HG03432 (cell line): ENCODE data around the gene MYH6.
"Not testable (repeated sequence)": the region's sequence is repeated elsewhere in the genome, so short reads cannot be mapped to it uniquely, and the experiment has no call there.

ENCODE experiments used
- ATAC-seq: cut with Tn5 transposase; IDR thresholded peaks from one replicate; pipeline ENCODE4 v1.9.1; 2021; ENCODE audit warnings: mild to moderate bottlenecking, moderate library complexity; ENCODE audit not compliant: unreplicated experiment

The MYH6 gene

GRCh38 chr14:23399591-23399990, 8.5 kb downstream of the MYH6 start:
- no peak for ATAC-seq

- ATAC-seq: no peak
Measured at GRCh38 chr14:23399136-23399535, 8.9 kb downstream of the MYH6 start.

GRCh38 chr14:23398348-23398747, 9.7 kb downstream of the MYH6 start:
- no peak for ATAC-seq

GRCh38 chr14:23396781-23397407, 11.2 kb downstream of the MYH6 start:
- no peak for ATAC-seq

- no peak for ATAC-seq
Measured at GRCh38 chr14:23396126-23396525, 11.9 kb downstream of the MYH6 start.

- ATAC-seq: no peak
Measured at GRCh38 chr14:23392613-23393012, 15.5 kb downstream of the MYH6 start.

- ATAC-seq: not testable (repeated sequence)
Measured at GRCh38 chr14:23389871-23390270, 18.2 kb downstream of the MYH6 start.

- ATAC-seq: no peak
Measured at GRCh38 chr14:23389396-23389795, 18.7 kb downstream of the MYH6 start.

GRCh38 chr14:23388996-23389395, 19.1 kb downstream of the MYH6 start:
- no peak for ATAC-seq

GRCh38 chr14:23387916-23388882, 19.9 kb downstream of the MYH6 start:
- ATAC-seq: no peak

GRCh38 chr14:23386999-23387398, 21.1 kb downstream of the MYH6 start:
- ATAC-seq: no peak

- not testable (repeated sequence) for ATAC-seq
Measured at GRCh38 chr14:23386266-23386657, 21.8 kb downstream of the MYH6 start.

- no peak for ATAC-seq
Measured at GRCh38 chr14:23385642-23386265, 22.3 kb downstream of the MYH6 start.

GRCh38 chr14:23385244-23385641, 22.8 kb downstream of the MYH6 start:
- ATAC-seq: no peak

- no peak for ATAC-seq
Measured at GRCh38 chr14:23384364-23385080, 23.6 kb downstream of the MYH6 start.

- ATAC-seq: no peak
Measured at GRCh38 chr14:23382731-23383440, 25.2 kb downstream of the MYH6 start.

GRCh38 chr14:23382276-23382675, 25.8 kb downstream of the MYH6 start:
- ATAC-seq: no peak

GRCh38 chr14:23381871-23382270, 26.2 kb downstream of the MYH6 start:
- ATAC-seq: no peak

GRCh38 chr14:23380976-23381375, 27.1 kb downstream of the MYH6 start:
- ATAC-seq: no peak

GRCh38 chr14:23380197-23380914, 27.7 kb downstream of the MYH6 start:
- no peak for ATAC-seq
